ENCODE results near the gene TM9SF2.

DNA sequence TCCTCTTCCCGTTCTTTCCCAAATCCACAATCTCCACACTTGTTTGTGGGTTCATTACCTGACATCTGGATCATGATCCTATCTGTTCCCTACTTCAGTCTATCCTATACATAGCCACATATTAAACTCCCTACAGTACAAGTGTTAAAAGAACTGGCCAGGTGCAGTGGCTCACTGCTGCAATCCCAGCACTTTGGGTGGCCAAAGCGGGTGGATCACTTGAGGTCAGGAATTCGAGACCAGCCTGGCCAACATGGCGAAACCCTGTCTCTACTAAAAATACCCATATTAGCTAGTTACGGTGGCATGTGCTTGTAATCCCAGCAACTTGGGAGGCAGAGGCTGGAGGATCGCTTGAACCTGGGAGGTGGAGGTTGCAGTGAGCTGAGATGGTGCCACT lies 88.3 kb downstream of the TM9SF2 start:
- TF ChIP-seq BHLHE40 (IDR thresholded peaks at IDR 0.05; ENCODE audit: borderline replicate concordance), result no peak
- TF ChIP-seq L3MBTL2 (conservative IDR thresholded peaks at IDR 0.05), result no peak
- no peak for TF ChIP-seq TARDBP (IDR thresholded peaks at IDR 0.05)
- TF ChIP-seq FOXA1 (IDR thresholded peaks at IDR 0.05), result no peak
- TF ChIP-seq NFRKB (IDR thresholded peaks at IDR 0.05), result no peak
- no peak for TF ChIP-seq SUZ12 (IDR thresholded peaks at IDR 0.05)
- TF ChIP-seq ARNT (IDR thresholded peaks at IDR 0.05), result no peak
- no peak for TF ChIP-seq LEF1 (IDR thresholded peaks at IDR 0.05; ENCODE audit: borderline replicate concordance)
- TF ChIP-seq SP1 (IDR thresholded peaks at IDR 0.05), result no peak
- no peak for TF ChIP-seq ZNF384 (IDR thresholded peaks at IDR 0.05)
- no peak for TF ChIP-seq FOXK2 (IDR thresholded peaks at IDR 0.05)
- no peak for TF ChIP-seq FOXM1 (IDR thresholded peaks at IDR 0.05; ENCODE audit: borderline replicate concordance)

All from HEK293T (cell line).